Spleen (tissue), 11 donors: ENCODE results near the gene TMEM30A. TPM values are rescaled to one million over a fixed set of nuclear protein-coding genes. Genes with fewer than 3 reads are reported as not detected.

Source experiments
- DNase-seq: peaks from one replicate; pipeline ENCODE4 v3.0.0-alpha.2; 2020
- H3K27ac ChIP-seq, 8 donors: fragments of 200-600 bp; sonication (generic) in 7 of 8; 1 replicate in 4 of 8; 2 replicates in 4 of 8; pipeline versions ENCODE4 v1.5.0 to v1.8.0; 2016 to 2021; ENCODE audit warnings: inconsistent platforms in 4 of 8, mild to moderate bottlenecking in 4 of 8, moderate library complexity in 1 of 8
- H3K27me3 ChIP-seq, 7 donors: fragments of 200-600 bp; sonication (generic) in 6 of 7; replicated peaks in 1 of 7; 1 replicate in 4 of 7; 2 replicates in 3 of 7; pipeline versions ENCODE4 v1.5.0 to v1.8.0; 2016 to 2021; ENCODE audit warnings: inconsistent platforms in 3 of 7, mild to moderate bottlenecking in 1 of 7
- H3K36me3 ChIP-seq, 6 donors: fragments of 200-600 bp; sonication (generic) in 5 of 6; 1 replicate in 4 of 6; 2 replicates in 2 of 6; pipeline versions ENCODE4 v1.5.0 to v1.8.0; 2016 to 2021; ENCODE audit warnings: inconsistent platforms in 2 of 6
- H3K4me1 ChIP-seq, 6 donors: fragments of 200-600 bp; sonication (generic) in 5 of 6; 1 replicate in 3 of 6; 2 replicates in 3 of 6; pipeline versions ENCODE4 v1.5.0 to v1.8.0; 2016 to 2021; ENCODE audit warnings: inconsistent platforms in 3 of 6
- H3K4me3 ChIP-seq, 8 donors: fragments of 200-600 bp; sonication (generic) in 7 of 8; 1 replicate in 4 of 8; 2 replicates in 4 of 8; pipeline versions ENCODE4 v1.5.0 to v1.8.0; 2016 to 2021; ENCODE audit warnings: inconsistent platforms in 4 of 8, mild to moderate bottlenecking in 4 of 8, moderate library complexity in 2 of 8
- H3K9me3 ChIP-seq, 8 donors: fragments of 200-600 bp; sonication (generic) in 7 of 8; 1 replicate in 4 of 8; 2 replicates in 4 of 8; pipeline versions ENCODE4 v1.5.0 to v1.8.0; 2016 to 2021; ENCODE audit warnings: inconsistent platforms in 4 of 8
- POLR2A ChIP-seq, 3 donors: fragments of 450-650 bp; IDR thresholded peaks; one replicate each; pipeline ENCODE4 v1.5.1; 2017; ENCODE audit warnings: antibody characterized with exemption in 3 of 3, mild to moderate bottlenecking in 1 of 3
- POLR2AphosphoS5 ChIP-seq, 3 donors: sonication (generic); formaldehyde crosslinking; IDR thresholded peaks; one replicate each; pipeline ENCODE4 v1.5.1; 2017; ENCODE audit warnings: antibody characterized with exemption in 3 of 3
- WGBS, 5 donors: extraction: QIAGEN DNeasy Blood & Tissue Kit in 3 of 5; methylation state at CpG; one replicate each; pipeline versions ENCODE4 v1.1.5 to v1.1.7; 2013 to 2018; 5-methylcytosine and 5-hydroxymethylcytosine counted together
- intact Hi-C: fragments of 100-400 bp; cut with DNase I; formaldehyde crosslinking; loops from one replicate; pipeline ENCODE4 v1.15.0; 2023; ENCODE audit warnings: low total_unique reads
- polyA plus RNA-seq, 3 donors: library from polyadenylated mRNA; stranded (reverse); fragments of 200-250 nt; gene quantifications; one replicate each; pipeline ENCODE4 v1.2.1, GENCODE V29; 2013
- total RNA-seq, 7 donors: library from RNA; depleted of rRNA in 3 of 7; stranded (reverse); fragments of >200 nt in 3 of 7; fragmentation: NEBNext Ultra II Directional in 4 of 7; extraction: Animal tissue kit (Norgen Biotek cat#: 25700) in 4 of 7; gene quantifications; one replicate each; pipeline versions ENCODE4 v1.1.0 to v1.2.1, GENCODE V29; 2016 to 2021
- TF ChIP-seq, protein P1 (sequence below), 11 experiments: fragments of 200-600 bp in 7 of 11; fragments of 450-650 bp in 4 of 11; sonication (generic) in 4 of 11; IDR thresholded peaks in 8 of 11; conservative IDR thresholded peaks in 3 of 11; 1 replicate in 7 of 11; 2 replicates in 4 of 11; pipeline versions ENCODE4 v1.4.0 to v1.8.0; 2016 to 2021; ENCODE audit warnings: antibody characterized with exemption in 11 of 11, inconsistent platforms in 4 of 11, mild to moderate bottlenecking in 1 of 11
- donor health status: healthy with polysubstance abuse.
- donor health status: DM: no; HTN: no; CAD: no; lungs with moderate emphysema.
- donor health status: DM: no; HTN: no; CAD: no.
- donor health status: Bipolar disorder and iron deficiency.
- donor health status: healthy.
- donor health status: DM: no; HTN: no; CAD: no.
- donor health status: DM: yes; HTN: yes; CAD: no.

Gene TMEM30A
- total and polyA plus RNA-seq, 10 donors, result 19.9 to 111 (median 88.5) TPM

DNA sequence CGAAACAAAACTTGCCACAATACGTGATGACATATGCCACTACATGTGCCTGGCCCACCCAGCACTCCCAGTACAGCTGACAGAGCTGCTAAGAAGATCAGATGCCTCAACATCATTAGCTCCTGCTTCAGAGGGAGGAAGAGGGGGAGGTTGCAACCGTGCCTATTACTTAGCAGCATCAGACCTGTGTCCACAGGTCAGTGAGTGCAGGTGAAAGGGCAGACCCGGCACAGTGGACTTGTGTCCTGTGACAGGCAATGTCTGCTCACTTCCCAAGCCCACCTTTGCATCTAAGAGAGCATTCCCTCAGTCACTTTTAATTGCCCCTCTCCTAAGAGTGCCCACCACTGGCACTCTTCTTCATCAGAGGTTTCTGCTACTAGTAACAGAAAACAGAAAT, 69.3 kb downstream of the TMEM30A start:
- WGBS, 5 donors, result 71 to 87% (median 80%) methylated on average over 4 of the region's 4 CpGs
- peaks cover 0 to 19% (median 1%) of the 10 kb centered on the region in 7 donors for H3K27me3 ChIP-seq
- no peaks in the 10 kb centered on the region for H3K36me3 ChIP-seq
- no peak for DNase-seq
- H3K9me3 ChIP-seq, result no peaks in the 10 kb centered on the region
- H3K27ac ChIP-seq, result no peak overlapping the region
- TF ChIP-seq, protein P1, sequence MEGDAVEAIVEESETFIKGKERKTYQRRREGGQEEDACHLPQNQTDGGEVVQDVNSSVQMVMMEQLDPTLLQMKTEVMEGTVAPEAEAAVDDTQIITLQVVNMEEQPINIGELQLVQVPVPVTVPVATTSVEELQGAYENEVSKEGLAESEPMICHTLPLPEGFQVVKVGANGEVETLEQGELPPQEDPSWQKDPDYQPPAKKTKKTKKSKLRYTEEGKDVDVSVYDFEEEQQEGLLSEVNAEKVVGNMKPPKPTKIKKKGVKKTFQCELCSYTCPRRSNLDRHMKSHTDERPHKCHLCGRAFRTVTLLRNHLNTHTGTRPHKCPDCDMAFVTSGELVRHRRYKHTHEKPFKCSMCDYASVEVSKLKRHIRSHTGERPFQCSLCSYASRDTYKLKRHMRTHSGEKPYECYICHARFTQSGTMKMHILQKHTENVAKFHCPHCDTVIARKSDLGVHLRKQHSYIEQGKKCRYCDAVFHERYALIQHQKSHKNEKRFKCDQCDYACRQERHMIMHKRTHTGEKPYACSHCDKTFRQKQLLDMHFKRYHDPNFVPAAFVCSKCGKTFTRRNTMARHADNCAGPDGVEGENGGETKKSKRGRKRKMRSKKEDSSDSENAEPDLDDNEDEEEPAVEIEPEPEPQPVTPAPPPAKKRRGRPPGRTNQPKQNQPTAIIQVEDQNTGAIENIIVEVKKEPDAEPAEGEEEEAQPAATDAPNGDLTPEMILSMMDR (IDR thresholded peaks at IDR 0.05 in 8 of 11, conservative IDR thresholded peaks at IDR 0.05 in 3 of 11), result no peak
- TF ChIP-seq POLR2AphosphoS5 (IDR thresholded peaks at IDR 0.05), result no peak
- no peak for TF ChIP-seq POLR2A (IDR thresholded peaks at IDR 0.05)
- peaks cover 0 to 7% (median 0%) of the 10 kb centered on the region in 6 donors for H3K4me1 ChIP-seq
- H3K4me3 ChIP-seq, result no peak overlapping the region
- intact Hi-C loops, result no loop called here

DNA sequence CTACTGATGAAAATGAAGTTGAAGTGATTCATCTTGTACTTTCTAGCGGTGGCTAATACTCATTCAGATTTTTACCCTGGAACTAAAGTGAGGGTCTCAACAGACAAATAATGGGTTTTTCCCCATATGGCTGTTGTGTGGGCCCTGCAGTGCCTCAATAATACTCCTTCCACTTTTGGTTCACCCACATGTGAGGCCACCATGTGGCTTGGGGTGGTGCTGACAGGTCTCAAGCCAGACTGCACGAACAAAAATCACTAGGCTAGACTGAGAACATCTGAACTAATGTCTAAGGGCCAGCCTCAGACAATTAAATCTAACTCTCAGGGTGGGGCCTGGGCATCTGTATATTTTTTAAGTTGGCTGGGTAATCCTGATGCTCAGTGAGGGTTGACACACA, 70.9 kb downstream of the TMEM30A start:
- 65 to 84% (median 69%) methylated on average over 2 of the region's 2 CpGs for WGBS, 5 donors
- TF ChIP-seq, protein P1 (IDR thresholded peaks at IDR 0.05 in 8 of 11, conservative IDR thresholded peaks at IDR 0.05 in 3 of 11), result no peak
- no peak for TF ChIP-seq POLR2A (IDR thresholded peaks at IDR 0.05)
- no peak for TF ChIP-seq POLR2AphosphoS5 (IDR thresholded peaks at IDR 0.05)
- Histone ChIP-seq H3K4me1 (peaks cover 0 to 10% (median 4%) of the 10 kb centered on the region in 6 donors), H3K27ac (no peak overlapping the region), H3K9me3 (no peaks in the 10 kb centered on the region), H3K36me3 (no peaks in the 10 kb centered on the region), H3K4me3 (no peak overlapping the region), H3K27me3 (peaks cover 0 to 35% (median 7%) of the 10 kb centered on the region in 7 donors)
- no peak for DNase-seq
- intact Hi-C loops, result loop anchor here (5.0 kb wide), 1 partner anchor 1476 kb away; no protein-coding TSS in a partner anchor

DNA sequence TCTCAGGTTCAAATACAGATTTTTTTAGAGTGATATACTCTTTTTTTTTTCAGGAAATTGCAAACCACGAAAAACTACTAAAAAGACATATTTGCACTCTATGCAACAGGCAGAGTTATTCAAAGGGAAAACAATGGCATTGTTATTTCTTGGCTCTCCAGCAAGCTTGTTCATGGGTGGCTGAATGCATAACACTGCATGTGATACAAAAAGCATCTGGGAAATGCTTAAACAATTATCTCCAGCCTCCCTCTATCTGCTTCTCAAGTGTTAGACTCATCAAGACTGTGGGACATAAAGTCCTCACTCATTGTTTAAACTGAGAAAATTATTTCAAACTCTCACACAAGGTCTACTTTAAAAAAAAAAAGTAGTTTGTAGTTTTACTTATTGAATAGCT, 71.5 kb downstream of the TMEM30A start:
- H3K27ac ChIP-seq, result no peak overlapping the region
- H3K36me3 ChIP-seq, result no peaks in the 10 kb centered on the region
- no peak for DNase-seq
- peaks cover 0 to 41% (median 12%) of the 10 kb centered on the region in 7 donors for H3K27me3 ChIP-seq
- H3K4me3 ChIP-seq, result no peak overlapping the region
- 0 to 10% (median 4%) methylated on average over 1 of the region's 1 CpG for WGBS, 5 donors
- TF ChIP-seq POLR2AphosphoS5 (IDR thresholded peaks at IDR 0.05) (no peak), POLR2A (IDR thresholded peaks at IDR 0.05) (no peak)
- TF ChIP-seq, protein P1 (IDR thresholded peaks at IDR 0.05 in 8 of 11, conservative IDR thresholded peaks at IDR 0.05 in 3 of 11), result peak in 1 of 11 experiments; percentile 8
- H3K9me3 ChIP-seq, result no peaks in the 10 kb centered on the region
- peaks cover 6 to 16% (median 10%) of the 10 kb centered on the region in 6 donors for H3K4me1 ChIP-seq
- intact Hi-C loops, result loop anchor here (5.0 kb wide), 1 partner anchor 1476 kb away; no protein-coding TSS in a partner anchor

DNA sequence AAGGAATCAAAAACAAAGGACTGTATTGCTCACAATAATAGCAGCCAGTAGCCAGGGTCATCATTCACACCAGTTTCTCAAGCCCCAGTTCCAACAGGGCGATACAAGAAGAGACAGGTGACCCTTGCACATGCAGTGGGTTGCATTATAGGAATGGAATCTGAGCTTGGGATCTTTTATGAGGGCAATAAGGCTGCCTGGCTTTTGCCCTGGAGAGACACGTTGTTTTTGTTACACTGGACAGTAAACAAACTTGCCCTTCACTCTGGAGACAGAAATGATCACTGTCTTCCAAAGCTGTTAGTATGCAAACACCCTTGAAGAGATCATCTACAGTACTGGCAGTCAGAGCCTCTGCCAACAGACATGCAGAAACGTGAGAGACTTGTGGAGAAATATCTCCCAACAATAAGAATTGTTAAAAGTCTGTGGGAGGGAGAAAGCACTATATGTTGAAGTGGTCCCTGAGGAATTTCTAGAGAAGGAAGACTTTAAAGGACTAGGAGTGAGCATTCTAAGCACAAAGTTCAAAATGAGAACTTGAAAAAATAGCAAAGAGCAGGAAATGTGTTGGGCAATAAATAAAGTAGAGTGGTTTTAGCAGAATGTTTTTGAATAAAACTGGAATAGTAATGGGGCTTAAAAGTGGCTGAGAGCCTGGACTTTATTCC, 72.5 kb downstream of the TMEM30A start:
- Histone ChIP-seq H3K9me3 (no peaks in the 10 kb centered on the region), H3K27ac (no peak overlapping the region), H3K4me1 (peaks cover 9 to 26% (median 19%) of the 10 kb centered on the region in 6 donors), H3K36me3 (no peaks in the 10 kb centered on the region), H3K27me3 (peaks cover 3 to 51% (median 21%) of the 10 kb centered on the region in 7 donors), H3K4me3 (no peak overlapping the region)
- no peak for TF ChIP-seq POLR2A (IDR thresholded peaks at IDR 0.05)
- TF ChIP-seq POLR2AphosphoS5 (IDR thresholded peaks at IDR 0.05), result no peak
- TF ChIP-seq, protein P1 (IDR thresholded peaks at IDR 0.05 in 8 of 11, conservative IDR thresholded peaks at IDR 0.05 in 3 of 11), result no peak
- 22 to 36% (median 33%) methylated on average over 2 to 3 of the region's 3 CpGs for WGBS, 5 donors
- DNase-seq, result no peak
- intact Hi-C loops, result loop anchor here (5.0 kb wide), 1 partner anchor 1475 kb away; no protein-coding TSS in a partner anchor
